Naive thymus-derived CD4-positive, alpha-beta T cell (primary cell): ENCODE measurements around the gene WNT5B. TPM values are rescaled to one million over a fixed set of nuclear protein-coding genes. Genes with fewer than 3 reads are reported as not detected.
"Not testable (repeated sequence)": the region's sequence is repeated elsewhere in the genome, so short reads cannot be mapped to it uniquely, and the experiment has no call there.

Experiments used
- ATAC-seq: fragments of 150-1000 bp; cut with Tn5 transposase; 2 replicates; pipeline ENCODE4 v1.10.0; 2021; ENCODE audit warnings: mild to moderate bottlenecking, moderate library complexity
- CTCF ChIA-PET: fragments of 350-600 bp; sonication (Branson Sonifier 250); formaldehyde crosslinking; loops from one replicate; lab custom pipeline; 2021; ENCODE audit warnings: antibody characterized with exemption; lab: Charles Lee
- POLR2A ChIA-PET: fragments of 350-600 bp; sonication (Branson Sonifier 250); formaldehyde crosslinking; loops from one replicate; lab custom pipeline; 2021; ENCODE audit warnings: antibody characterized with exemption, inconsistent platforms; lab: Charles Lee
- DNase-seq, 9 donors: peaks; one replicate each; pipeline versions ENCODE4 v3.0.0 to v3.0.0-alpha.2; 2020 to 2022; ENCODE audit warnings: mixed read lengths in 1 of 9
- H3K27ac ChIP-seq: one replicate; pipeline ENCODE4 v1.7.0; 2013; ENCODE audit warnings: mild to moderate bottlenecking, low read depth, low read length, moderate library complexity
- H3K27me3 ChIP-seq, 2 donors: one replicate each; pipeline ENCODE4 v1.7.0; 2013; ENCODE audit warnings: low read length in 2 of 2, mild to moderate bottlenecking in 2 of 2, moderate library complexity in 2 of 2; ENCODE audit not compliant: control insufficient read depth in 2 of 2, insufficient read depth in 2 of 2
- H3K36me3 ChIP-seq, 3 experiments: 1 replicate in 2 of 3; 2 replicates in 1 of 3; pipeline ENCODE4 v1.7.0; 2013; ENCODE audit warnings: low read length in 3 of 3, mild to moderate bottlenecking in 3 of 3, moderate library complexity in 1 of 3; ENCODE audit not compliant: insufficient read depth in 3 of 3, control insufficient read depth in 2 of 3
- H3K4me1 ChIP-seq, 2 donors: one replicate each; pipeline ENCODE4 v1.7.0; 2013; ENCODE audit warnings: low read length in 2 of 2, mild to moderate bottlenecking in 2 of 2, moderate library complexity in 1 of 2; ENCODE audit not compliant: control insufficient read depth in 2 of 2, insufficient read depth in 2 of 2
- H3K4me3 ChIP-seq: 2 replicates; pipeline ENCODE4 v1.7.0; 2013; ENCODE audit warnings: mild to moderate bottlenecking, low read length
- H3K9me3 ChIP-seq, 3 experiments: 1 replicate in 2 of 3; 2 replicates in 1 of 3; pipeline ENCODE4 v1.7.0; 2013; ENCODE audit warnings: low read length in 3 of 3; ENCODE audit not compliant: control insufficient read depth in 2 of 3
- H3K27ac Mint-ChIP-seq, 9 donors: one replicate each; pipeline ENCODE4 v1.8.0; 2020 to 2022; ENCODE audit warnings: mixed read lengths in 9 of 9, mild to moderate bottlenecking in 8 of 9, moderate library complexity in 5 of 9, inconsistent platforms in 2 of 9
- H3K27me3 Mint-ChIP-seq, 5 donors: one replicate each; pipeline ENCODE4 v1.8.0; 2021 to 2022; ENCODE audit warnings: mixed read lengths in 5 of 5, mild to moderate bottlenecking in 1 of 5
- H3K36me3 Mint-ChIP-seq, 5 donors: one replicate each; pipeline ENCODE4 v1.8.0; 2020 to 2022; ENCODE audit warnings: mixed read lengths in 5 of 5, mild to moderate bottlenecking in 3 of 5, inconsistent platforms in 1 of 5
- H3K4me1 Mint-ChIP-seq, 7 donors: one replicate each; pipeline ENCODE4 v1.8.0; 2020 to 2022; ENCODE audit warnings: mixed read lengths in 7 of 7, mild to moderate bottlenecking in 3 of 7, inconsistent platforms in 1 of 7
- H3K4me3 Mint-ChIP-seq, 10 donors: one replicate each; pipeline ENCODE4 v1.8.0; 2020 to 2022; ENCODE audit warnings: mild to moderate bottlenecking in 10 of 10, mixed read lengths in 10 of 10, moderate library complexity in 6 of 10, inconsistent platforms in 2 of 10
- H3K9me3 Mint-ChIP-seq, 11 donors: one replicate each; pipeline ENCODE4 v1.8.0; 2020 to 2022; ENCODE audit warnings: mixed read lengths in 11 of 11, mild to moderate bottlenecking in 4 of 11, inconsistent platforms in 1 of 11, moderate library complexity in 1 of 11
- intact Hi-C, 2 donors: fragments of 100-400 bp; cut with micrococcal nuclease; formaldehyde crosslinking; loops; one replicate each; pipeline ENCODE4 v1.15.1; 2023
- polyA plus RNA-seq, 2 donors: library from polyadenylated mRNA; unstranded; fragments of 300-500 nt; fragmentation: Illumina TruSeq; gene quantifications; one replicate each; pipeline ENCODE4 v1.2.3, GENCODE V29; 2021
- total RNA-seq, 6 experiments: library from RNA in 5 of 6; stranded (reverse) in 5 of 6; gene quantifications; 1 replicate in 5 of 6; 2 replicates in 1 of 6; pipeline ENCODE4 v1.2.3 and lab custom pipeline; 2021 to 2026

Gene WNT5B
- total and polyA plus RNA-seq, 7 experiments from 2014 or later = 0.29 to 0.92 (median 0.37) TPM; not detected in 4

DNA sequence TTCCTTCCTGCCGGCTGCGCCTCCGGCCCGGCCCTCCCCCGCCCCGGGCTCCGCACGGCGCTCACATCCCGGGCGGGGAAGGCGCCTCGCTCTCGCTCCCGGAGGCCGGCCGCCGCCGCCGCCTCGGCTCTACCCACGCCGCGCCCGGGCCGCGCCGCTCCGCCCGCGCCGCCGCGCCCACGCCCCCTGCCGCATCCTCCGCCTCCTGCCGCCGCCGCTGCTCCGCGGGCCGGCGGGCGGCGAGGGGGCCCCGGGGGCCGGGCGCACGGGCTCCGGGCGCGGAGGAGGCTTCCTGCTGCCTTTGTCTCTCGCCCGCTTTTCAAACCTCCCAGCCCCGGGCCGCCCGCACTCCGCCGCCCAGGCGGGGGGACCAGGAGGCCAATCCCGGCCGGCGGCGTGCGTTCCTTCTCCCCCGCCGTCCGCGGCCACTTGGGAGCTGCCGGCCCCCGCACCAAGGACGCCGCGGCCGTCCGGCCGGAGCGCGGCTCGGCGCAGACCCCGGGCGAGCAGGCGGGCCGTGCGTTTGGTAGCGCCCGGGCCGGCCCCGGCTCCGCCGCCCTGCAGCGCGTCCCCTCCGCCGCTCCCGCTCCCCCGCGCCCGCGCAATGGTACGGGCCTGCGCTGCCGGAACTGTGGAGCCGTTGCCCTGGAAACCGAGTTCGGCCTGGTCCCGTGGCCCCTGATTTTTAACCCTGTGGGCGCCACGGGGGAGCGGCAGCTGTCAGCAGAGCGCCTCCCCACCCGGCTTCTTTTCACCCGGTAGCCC, 34.6 kb upstream of the WNT5B start, which contains the start of gene FBXL14:
TSS of gene FBXL14 (minus strand) at position 321 of the 765 bp plus-strand sequence. CDS start 515 bp downstream, outside the sequence.
- H3K36me3 ChIP-seq = no peaks in the 10 kb centered on the region
- peak within 1 kb of the TSS; percentile 89 to 98 (median 95) for H3K4me3 Mint-ChIP-seq
- peaks cover 40 to 53% (median 44%) of the 10 kb centered on the region in 7 donors for H3K4me1 Mint-ChIP-seq
- H3K27me3 ChIP-seq = no peaks in the 10 kb centered on the region
- peaks cover 0 to 9% (median 0%) of the 10 kb centered on the region in 5 donors for H3K27me3 Mint-ChIP-seq
- peak within 1 kb of the TSS; percentile 91 for H3K4me3 ChIP-seq
- CTCF ChIA-PET = interaction anchor here (0.6 to 2.6 kb wide), 5 partner anchors 9 to 772 kb away, joined by 3 to 14 read pairs (median 4); no protein-coding TSS in a partner anchor
- peak within 1 kb of the TSS; percentile 94 to 97 (median 94) for H3K27ac Mint-ChIP-seq
- DNase-seq (peak; percentile 87 to 93 (median 92)), ATAC-seq (peak; percentile 85)
- H3K9me3 ChIP-seq = no peaks in the 10 kb centered on the region
- intact Hi-C loops = loop anchor here (1.0 to 10.0 kb wide), 18 partner anchors 11 to 1220 kb away; partner anchors contain the start of genes DCP1B (in 2 of the 2), KDM5A (in 2 of the 2), RAD52 (in 2 of the 2) and WNK1 (in 2 of the 2)
- POLR2A ChIA-PET = interaction anchor here (0.5 to 4.4 kb wide), 8 partner anchors 8 to 875 kb away, joined by 3 to 82 read pairs (median 4); no protein-coding TSS in a partner anchor
- peaks cover 19 to 23% of the 10 kb centered on the region in 2 donors for H3K4me1 ChIP-seq
- H3K27ac ChIP-seq = peak within 1 kb of the TSS; percentile 80
- peaks cover 0 to 28% (median 5%) of the 10 kb centered on the region in 5 donors for H3K36me3 Mint-ChIP-seq
- no peaks in the 10 kb centered on the region for H3K9me3 Mint-ChIP-seq

DNA sequence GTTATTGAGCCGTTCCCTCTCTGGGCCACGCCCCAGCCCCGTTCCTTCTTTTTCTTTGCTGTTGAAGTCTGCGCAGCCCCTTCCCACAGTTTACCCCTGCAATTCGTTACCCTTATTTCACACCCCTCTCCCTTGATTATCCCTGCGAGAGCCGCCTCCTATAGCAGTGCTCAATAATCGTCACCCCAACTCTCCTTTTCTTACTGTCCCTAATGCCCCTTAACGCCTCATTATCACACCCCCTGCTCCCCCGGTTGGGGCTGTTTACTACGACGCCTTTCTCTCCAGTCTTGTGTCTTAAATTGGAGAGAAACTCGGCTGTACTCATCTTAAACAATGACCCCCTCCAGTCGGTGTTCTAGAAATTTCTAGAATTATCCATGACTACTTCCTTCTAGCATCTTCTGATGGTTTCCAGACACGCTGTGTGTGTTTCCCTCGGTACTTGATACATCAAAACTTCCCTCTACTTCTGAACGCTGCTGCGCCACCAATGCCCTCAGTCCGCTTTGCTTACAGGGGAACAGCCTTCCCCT, 33.9 kb upstream of the WNT5B start:
- ChIA-PET POLR2A (interaction anchor here (0.6 to 4.4 kb wide), 4 partner anchors 7 to 490 kb away, joined by 3 to 82 read pairs (median 4); no protein-coding TSS in a partner anchor), CTCF (interaction anchor here (1.4 kb wide), 1 partner anchor 11 kb away, joined by 7 read pairs; no protein-coding TSS in a partner anchor)
- no peaks in the 10 kb centered on the region for H3K36me3 ChIP-seq
- no peaks in the 10 kb centered on the region for H3K9me3 ChIP-seq
- Mint-ChIP-seq H3K27ac (peak overlapping the region; percentile 86 to 97 (median 94)), H3K9me3 (no peaks in the 10 kb centered on the region), H3K36me3 (peaks cover 0 to 25% (median 5%) of the 10 kb centered on the region in 5 donors), H3K4me1 (peaks cover 35 to 46% (median 38%) of the 10 kb centered on the region in 7 donors), H3K27me3 (peaks cover 0 to 9% (median 0%) of the 10 kb centered on the region in 5 donors), H3K4me3 (peak overlapping the region; percentile 89 to 98 (median 94))
- peak overlapping the region; percentile 64 for H3K4me3 ChIP-seq
- H3K4me1 ChIP-seq = peaks cover 12 to 23% of the 10 kb centered on the region in 2 donors
- peak overlapping the region; percentile 80 for H3K27ac ChIP-seq
- H3K27me3 ChIP-seq = no peaks in the 10 kb centered on the region
- intact Hi-C loops = loop anchor here (1.0 to 10.0 kb wide), 7 partner anchors 96 to 1220 kb away; partner anchors contain the start of genes DCP1B (in 2 of the 2), ADIPOR2 (in 1 of the 2), ERC1 (in 1 of the 2) and ITFG2 (in 1 of the 2)
- DNase-seq = peak in 2 of 9 donors; percentile 30 to 31
- no peak for ATAC-seq

DNA sequence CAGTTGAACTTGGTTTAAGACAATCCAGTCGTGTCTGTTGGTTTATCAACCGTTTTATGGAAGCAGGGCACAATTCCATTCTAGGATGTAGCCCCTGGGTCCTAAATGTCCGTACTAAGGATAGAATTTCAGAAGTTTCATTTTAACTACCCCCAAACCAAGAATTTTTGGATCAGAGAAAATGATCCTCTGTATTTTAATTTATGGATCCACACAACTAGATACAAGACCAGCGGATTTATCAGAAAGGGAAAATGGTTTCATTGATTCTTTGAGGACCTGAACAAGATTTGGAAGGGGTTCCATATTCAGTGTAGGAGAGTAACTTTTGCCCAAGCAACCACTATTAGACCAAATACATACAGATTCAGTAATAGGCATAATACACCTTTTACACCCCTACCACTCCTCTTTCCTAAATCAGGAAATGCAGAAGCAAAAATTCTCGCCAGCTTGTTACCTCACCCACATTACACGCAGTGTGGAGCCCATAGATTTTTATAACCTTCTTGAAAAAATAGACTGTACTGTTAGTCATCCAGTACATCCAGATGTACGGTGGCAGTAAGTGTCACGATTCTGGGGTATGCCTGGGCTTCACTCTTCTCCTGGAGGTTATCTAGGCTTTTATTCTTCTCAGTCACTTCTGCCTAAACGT, 33.2 kb upstream of the WNT5B start:
- H3K4me3 ChIP-seq = peak overlapping the region; percentile 64
- POLR2A ChIA-PET = no interaction called here
- CTCF ChIA-PET = interaction anchor here (1.4 kb wide), 1 partner anchor 12 kb away, joined by 7 read pairs; no protein-coding TSS in a partner anchor

DNA sequence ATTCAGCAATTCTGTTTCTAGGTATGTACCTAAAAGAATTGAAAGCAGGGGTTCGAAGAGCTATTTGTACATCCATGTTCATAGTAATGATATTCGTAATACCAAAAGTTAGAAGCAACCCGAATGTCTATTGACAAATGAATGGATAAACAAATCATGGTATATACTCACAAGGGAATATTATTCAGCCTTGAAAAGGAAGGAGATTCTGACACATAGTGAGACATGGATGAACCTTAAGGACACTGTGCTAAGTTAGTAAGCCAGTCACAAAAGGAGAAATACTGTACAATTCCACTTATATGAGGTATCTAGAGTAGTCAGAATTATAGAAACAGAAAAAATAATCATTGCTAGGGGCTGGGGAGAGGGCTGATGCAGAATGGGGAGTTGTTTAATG, 30.3 kb upstream of the WNT5B start:
- Histone ChIP-seq H3K9me3 (no peaks in the 10 kb centered on the region), H3K36me3 (no peaks in the 10 kb centered on the region), H3K4me3 (no peak overlapping the region), H3K27ac (no peak overlapping the region), H3K27me3 (no peaks in the 10 kb centered on the region), H3K4me1 (peaks cover 14 to 17% of the 10 kb centered on the region in 2 donors)
- H3K36me3 Mint-ChIP-seq = peaks cover 0 to 3% (median 0%) of the 10 kb centered on the region in 5 donors
- H3K27ac Mint-ChIP-seq = peak overlapping the region in 2 of 9 donors; percentile 16 to 80
- H3K27me3 Mint-ChIP-seq = peaks cover 0 to 9% (median 0%) of the 10 kb centered on the region in 5 donors
- H3K9me3 Mint-ChIP-seq = no peaks in the 10 kb centered on the region
- H3K4me3 Mint-ChIP-seq = peak overlapping the region in 1 of 10 donors; percentile 2
- ATAC-seq (no peak), DNase-seq (no peak)
- intact Hi-C loops = loop anchor here in 1 of 2 donors (10.0 kb wide), 1 partner anchor 1216 kb away; the partner anchor contains the start of gene ITFG2
- H3K4me1 Mint-ChIP-seq = peaks cover 19 to 47% (median 42%) of the 10 kb centered on the region in 7 donors
- POLR2A ChIA-PET = interaction anchor here (1.1 to 4.2 kb wide), 2 partner anchors 10 to 110 kb away, joined by 3 to 24 read pairs; no protein-coding TSS in a partner anchor
- CTCF ChIA-PET = interaction anchor here (1.9 kb wide), 1 partner anchor 481 kb away, joined by 7 read pairs; no protein-coding TSS in a partner anchor

More for the DNA sequence above, 33.2 kb upstream of the WNT5B start:
- H3K9me3 ChIP-seq = no peaks in the 10 kb centered on the region
- peak overlapping the region; percentile 86 to 97 (median 94) for H3K27ac Mint-ChIP-seq
- H3K4me1 ChIP-seq = peaks cover 5 to 18% of the 10 kb centered on the region in 2 donors
- DNase-seq (no peak), ATAC-seq (no peak)
- H3K36me3 Mint-ChIP-seq = peaks cover 0 to 23% (median 4%) of the 10 kb centered on the region in 5 donors
- peak overlapping the region; percentile 89 to 98 (median 94) for H3K4me3 Mint-ChIP-seq
- H3K36me3 ChIP-seq = no peaks in the 10 kb centered on the region
- peak overlapping the region; percentile 80 for H3K27ac ChIP-seq
- peaks cover 28 to 44% (median 33%) of the 10 kb centered on the region in 7 donors for H3K4me1 Mint-ChIP-seq
- no peaks in the 10 kb centered on the region for H3K9me3 Mint-ChIP-seq
- peaks cover 0 to 9% (median 0%) of the 10 kb centered on the region in 5 donors for H3K27me3 Mint-ChIP-seq
- intact Hi-C loops = loop anchor here (1.0 to 10.0 kb wide), 7 partner anchors 95 to 1219 kb away; partner anchors contain the start of genes DCP1B (in 2 of the 2), ADIPOR2 (in 1 of the 2), ERC1 (in 1 of the 2) and ITFG2 (in 1 of the 2)
- H3K27me3 ChIP-seq = no peaks in the 10 kb centered on the region

DNA sequence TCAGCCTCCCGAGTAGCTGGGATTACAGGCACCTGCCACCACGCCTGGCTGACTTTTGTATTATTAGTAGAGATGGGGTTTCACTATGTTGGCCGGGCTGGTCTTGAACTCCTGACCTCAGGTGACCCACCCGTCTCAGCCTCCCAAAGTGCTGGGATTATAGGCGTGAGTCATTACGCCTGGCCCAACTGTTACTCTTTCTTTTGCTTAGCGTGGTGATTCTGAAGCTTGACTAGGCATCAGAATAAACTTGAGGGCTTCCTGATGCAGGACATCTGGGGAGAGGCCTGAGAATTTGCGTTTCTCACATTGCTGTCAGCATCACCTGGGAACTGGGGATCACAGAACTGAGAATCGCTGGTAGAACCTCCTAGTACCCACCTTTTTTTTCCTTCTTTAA, 26.3 kb upstream of the WNT5B start:
- Histone ChIP-seq H3K27ac (peak overlapping the region; percentile 84), H3K4me1 (peaks cover 13 to 15% of the 10 kb centered on the region in 2 donors)
- not testable (repeated sequence) for H3K36me3 ChIP-seq, H3K9me3 ChIP-seq, H3K9me3 Mint-ChIP-seq, H3K27me3 ChIP-seq, H3K4me3 ChIP-seq, DNase-seq, H3K36me3 Mint-ChIP-seq, H3K27me3 Mint-ChIP-seq, ATAC-seq
- CTCF ChIA-PET = interaction anchor here (0.6 to 3.6 kb wide), 8 partner anchors 8 to 877 kb away, joined by 3 to 39 read pairs (median 6); no protein-coding TSS in a partner anchor
- peaks cover 20 to 44% (median 38%) of the 10 kb centered on the region in 7 donors for H3K4me1 Mint-ChIP-seq
- peak overlapping the region in 9 of 10 donors; percentile 52 to 98 (median 90) for H3K4me3 Mint-ChIP-seq
- peak overlapping the region; percentile 89 to 100 (median 97) for H3K27ac Mint-ChIP-seq
- POLR2A ChIA-PET = interaction anchor here (0.9 to 4.1 kb wide), 6 partner anchors 9 to 486 kb away, joined by 3 to 82 read pairs (median 4); partner anchors contain the start of gene FBXL14
- intact Hi-C loops = loop anchor here (1.0 to 10.0 kb wide), 2 partner anchors 88 to 398 kb away; no protein-coding TSS in a partner anchor
